ENCODE measurements around the gene SMIM45.
A peak's percentile ranks its signal among the peaks of the same experiment; 100 is the strongest.

Gene SMIM45

GRCh38 chr22:41922328-41922727 lies 29.6 kb upstream of the SMIM45 start:
- Mint-ChIP-seq H3K36me3 (peaks cover 11% of the 10 kb centered on the region), H3K27ac (peak overlapping the region; percentile 96 to 100 (median 97))

GRCh38 chr22:41922940-41923594 lies 28.9 kb upstream of the SMIM45 start:
- peak overlapping the region; percentile 97 to 100 (median 98) for H3K27ac Mint-ChIP-seq
- H3K36me3 Mint-ChIP-seq = peaks cover 11% of the 10 kb centered on the region
- H3K4me3 Mint-ChIP-seq = peak overlapping the region; percentile 87 to 97 (median 93)
- H3K9me3 Mint-ChIP-seq = no peaks in the 10 kb centered on the region
- H3K4me1 Mint-ChIP-seq = peaks cover 39 to 51% (median 48%) of the 10 kb centered on the region in 3 donors
- peaks cover 4% of the 10 kb centered on the region for H3K27me3 Mint-ChIP-seq

More at GRCh38 chr22:41922328-41922727, 29.6 kb upstream of the SMIM45 start:
- H3K4me3 Mint-ChIP-seq = peak overlapping the region in 3 of 4 donors; percentile 90 to 92 (median 90)
- no peaks in the 10 kb centered on the region for H3K9me3 Mint-ChIP-seq
- peaks cover 4% of the 10 kb centered on the region for H3K27me3 Mint-ChIP-seq
- peaks cover 37 to 52% (median 48%) of the 10 kb centered on the region in 3 donors for H3K4me1 Mint-ChIP-seq

GRCh38 chr22:41923595-41924276 lies 28.2 kb upstream of the SMIM45 start:
- Mint-ChIP-seq H3K36me3 (peaks cover 11% of the 10 kb centered on the region), H3K4me3 (peak overlapping the region; percentile 90 to 99 (median 96)), H3K27me3 (peaks cover 4% of the 10 kb centered on the region), H3K27ac (peak overlapping the region; percentile 97 to 100 (median 98)), H3K9me3 (no peaks in the 10 kb centered on the region), H3K4me1 (peaks cover 38 to 47% (median 46%) of the 10 kb centered on the region in 3 donors)

GRCh38 chr22:41925783-41926460 lies 26.0 kb upstream of the SMIM45 start:
- no peaks in the 10 kb centered on the region for H3K27me3 Mint-ChIP-seq
- H3K4me1 Mint-ChIP-seq = peaks cover 37 to 45% (median 37%) of the 10 kb centered on the region in 3 donors
- peaks cover 11% of the 10 kb centered on the region for H3K36me3 Mint-ChIP-seq
- H3K4me3 Mint-ChIP-seq = peak overlapping the region; percentile 90 to 99 (median 96)
- H3K9me3 Mint-ChIP-seq = no peaks in the 10 kb centered on the region
- peak overlapping the region; percentile 97 to 98 (median 98) for H3K27ac Mint-ChIP-seq

- Mint-ChIP-seq H3K36me3 (peaks cover 5% of the 10 kb centered on the region), H3K27me3 (no peaks in the 10 kb centered on the region), H3K9me3 (no peaks in the 10 kb centered on the region), H3K4me3 (peak overlapping the region; percentile 48 to 93 (median 76)), H3K4me1 (peaks cover 28 to 38% (median 38%) of the 10 kb centered on the region in 3 donors), H3K27ac (peak overlapping the region; percentile 90 to 99 (median 94))
Observed at GRCh38 chr22:41927813-41928212, 24.1 kb upstream of the SMIM45 start.

GRCh38 chr22:41928593-41929417 lies 23.1 kb upstream of the SMIM45 start:
- Mint-ChIP-seq H3K36me3 (peaks cover 3% of the 10 kb centered on the region), H3K4me3 (peak overlapping the region; percentile 59 to 93 (median 67)), H3K9me3 (no peaks in the 10 kb centered on the region), H3K4me1 (peaks cover 31 to 38% (median 36%) of the 10 kb centered on the region in 3 donors), H3K27me3 (no peaks in the 10 kb centered on the region), H3K27ac (peak overlapping the region; percentile 90 to 99 (median 91))

GRCh38 chr22:41929418-41929810 lies 22.5 kb upstream of the SMIM45 start:
- peaks cover 3% of the 10 kb centered on the region for H3K36me3 Mint-ChIP-seq
- H3K9me3 Mint-ChIP-seq = no peaks in the 10 kb centered on the region
- H3K27ac Mint-ChIP-seq = peak overlapping the region; percentile 90 to 99 (median 91)
- H3K4me3 Mint-ChIP-seq = peak overlapping the region; percentile 59 to 93 (median 66)
- peaks cover 32 to 43% (median 38%) of the 10 kb centered on the region in 3 donors for H3K4me1 Mint-ChIP-seq
- no peaks in the 10 kb centered on the region for H3K27me3 Mint-ChIP-seq

- H3K27ac Mint-ChIP-seq = peak overlapping the region; percentile 95 to 96 (median 95)
- H3K27me3 Mint-ChIP-seq = no peaks in the 10 kb centered on the region
- H3K36me3 Mint-ChIP-seq = no peaks in the 10 kb centered on the region
- H3K9me3 Mint-ChIP-seq = no peaks in the 10 kb centered on the region
- H3K4me1 Mint-ChIP-seq = peaks cover 32 to 57% (median 50%) of the 10 kb centered on the region in 3 donors
- H3K4me3 Mint-ChIP-seq = peak overlapping the region; percentile 8 to 79 (median 47)
Observed at GRCh38 chr22:41931701-41932269, 20.2 kb upstream of the SMIM45 start.

- Mint-ChIP-seq H3K36me3 (no peaks in the 10 kb centered on the region), H3K9me3 (no peaks in the 10 kb centered on the region), H3K4me1 (peaks cover 32 to 59% (median 55%) of the 10 kb centered on the region in 3 donors), H3K27me3 (no peaks in the 10 kb centered on the region), H3K27ac (peak overlapping the region; percentile 95 to 96 (median 95)), H3K4me3 (peak overlapping the region in 3 of 4 donors; percentile 57 to 79 (median 63))
Observed at GRCh38 chr22:41932353-41932752, 19.6 kb upstream of the SMIM45 start.

- Mint-ChIP-seq H3K27ac (peak overlapping the region; percentile 92 to 95 (median 95)), H3K9me3 (no peaks in the 10 kb centered on the region), H3K4me1 (peaks cover 27 to 56% (median 55%) of the 10 kb centered on the region in 3 donors), H3K27me3 (no peaks in the 10 kb centered on the region), H3K36me3 (no peaks in the 10 kb centered on the region), H3K4me3 (peak overlapping the region in 3 of 4 donors; percentile 75 to 82 (median 80))
Observed at GRCh38 chr22:41933411-41934177, 18.4 kb upstream of the SMIM45 start.

GRCh38 chr22:41934284-41935014 lies 17.5 kb upstream of the SMIM45 start:
- H3K36me3 Mint-ChIP-seq = no peaks in the 10 kb centered on the region
- peak overlapping the region in 3 of 4 donors; percentile 1 to 82 (median 80) for H3K4me3 Mint-ChIP-seq
- peak overlapping the region; percentile 95 to 100 (median 95) for H3K27ac Mint-ChIP-seq
- no peaks in the 10 kb centered on the region for H3K9me3 Mint-ChIP-seq
- H3K27me3 Mint-ChIP-seq = no peaks in the 10 kb centered on the region
- peaks cover 22 to 53% (median 52%) of the 10 kb centered on the region in 3 donors for H3K4me1 Mint-ChIP-seq

- H3K4me1 Mint-ChIP-seq = peaks cover 22 to 56% (median 50%) of the 10 kb centered on the region in 3 donors
- H3K27ac Mint-ChIP-seq = peak overlapping the region; percentile 95 to 100 (median 100)
Observed at GRCh38 chr22:41935015-41935351, 17.0 kb upstream of the SMIM45 start.

GRCh38 chr22:41935509-41935908 lies 16.4 kb upstream of the SMIM45 start:
- Mint-ChIP-seq H3K27me3 (no peaks in the 10 kb centered on the region), H3K9me3 (no peaks in the 10 kb centered on the region), H3K27ac (peak overlapping the region; percentile 95 to 100 (median 100)), H3K4me1 (peaks cover 25 to 59% (median 48%) of the 10 kb centered on the region in 3 donors), H3K4me3 (peak overlapping the region; percentile 35 to 95 (median 63)), H3K36me3 (peaks cover 2% of the 10 kb centered on the region)

More at GRCh38 chr22:41935015-41935351, 17.0 kb upstream of the SMIM45 start:
- Mint-ChIP-seq H3K36me3 (peaks cover 2% of the 10 kb centered on the region), H3K27me3 (no peaks in the 10 kb centered on the region), H3K4me3 (peak overlapping the region in 2 of 4 donors; percentile 12 to 80), H3K9me3 (no peaks in the 10 kb centered on the region)

All from IgD-negative memory B cell (primary cell).